Measurements from ENCODE around the gene MPPE1. TPM values are rescaled to one million over a fixed set of nuclear protein-coding genes. Genes with fewer than 3 reads are reported as not detected.

The MPPE1 gene
- polyA plus RNA-seq, 1 experiment, result 21.9 TPM

GRCh38 chr18:11889284-11889683, 18.8 kb downstream of the MPPE1 start:
- no peak for DNase-seq (ENCODE audit: low read depth, low spot score)
- CTCF ChIA-PET, result interaction anchor here (0.7 to 0.9 kb wide), 2 partner anchors 106 to 234 kb away, joined by 4 read pairs; no protein-coding TSS in a partner anchor
- POLR2A ChIA-PET, result no interaction called here

GRCh38 chr18:11888726-11889125, 19.4 kb downstream of the MPPE1 start:
- Histone ChIP-seq H3K4me3 (ENCODE audit: low read depth, low read length) (no peak overlapping the region), H3K27me3 (ENCODE audit: control insufficient read depth, insufficient read depth, low read length) (no peaks in the 10 kb centered on the region), H3K9me3 (ENCODE audit: control insufficient read depth, insufficient read depth, low read length) (no peaks in the 10 kb centered on the region), H3K27ac (ENCODE audit: low read depth, low read length) (no peak overlapping the region)
- no peak for TF ChIP-seq CTCF (IDR thresholded peaks at IDR 0.05; ENCODE audit: low read depth, low read length)
- DNase-seq (ENCODE audit: low read depth, low spot score), result no peak
- POLR2A ChIA-PET, result no interaction called here
- CTCF ChIA-PET, result interaction anchor here (0.7 to 0.9 kb wide), 2 partner anchors 106 to 233 kb away, joined by 4 read pairs; no protein-coding TSS in a partner anchor

More at GRCh38 chr18:11889284-11889683, 18.8 kb downstream of the MPPE1 start:
- Histone ChIP-seq H3K9me3 (ENCODE audit: control insufficient read depth, insufficient read depth, low read length) (no peaks in the 10 kb centered on the region), H3K4me3 (ENCODE audit: low read depth, low read length) (no peak overlapping the region), H3K27ac (ENCODE audit: low read depth, low read length) (no peak overlapping the region), H3K27me3 (ENCODE audit: control insufficient read depth, insufficient read depth, low read length) (no peaks in the 10 kb centered on the region)
- no peak for TF ChIP-seq CTCF (IDR thresholded peaks at IDR 0.05; ENCODE audit: low read depth, low read length)

- POLR2A ChIA-PET, result interaction anchor here (0.6 kb wide), 1 partner anchor 157 kb away, joined by 4 read pairs; no protein-coding TSS in a partner anchor
- no peak for TF ChIP-seq CTCF (IDR thresholded peaks at IDR 0.05; ENCODE audit: low read depth, low read length)
- Histone ChIP-seq H3K27ac (ENCODE audit: low read depth, low read length) (no peak overlapping the region), H3K9me3 (ENCODE audit: control insufficient read depth, insufficient read depth, low read length) (no peaks in the 10 kb centered on the region), H3K27me3 (ENCODE audit: control insufficient read depth, insufficient read depth, low read length) (no peaks in the 10 kb centered on the region), H3K4me3 (ENCODE audit: low read depth, low read length) (no peak overlapping the region)
- CTCF ChIA-PET, result interaction anchor here (0.5 to 0.8 kb wide), 2 partner anchors 17 to 384 kb away, joined by 3 read pairs; no protein-coding TSS in a partner anchor
- no peak for DNase-seq (ENCODE audit: low read depth, low spot score)
These were observed 20.6 kb downstream of the MPPE1 start for GRCh38 chr18:11887328-11888128.

GRCh38 chr18:11886577-11887110, 21.5 kb downstream of the MPPE1 start:
- Histone ChIP-seq H3K4me3 (ENCODE audit: low read depth, low read length) (no peak overlapping the region), H3K27me3 (ENCODE audit: control insufficient read depth, insufficient read depth, low read length) (no peaks in the 10 kb centered on the region), H3K27ac (ENCODE audit: low read depth, low read length) (no peak overlapping the region), H3K9me3 (ENCODE audit: control insufficient read depth, insufficient read depth, low read length) (no peaks in the 10 kb centered on the region)
- no peak for DNase-seq (ENCODE audit: low read depth, low spot score)
- POLR2A ChIA-PET, result interaction anchor here (0.6 kb wide), 1 partner anchor 156 kb away, joined by 4 read pairs; no protein-coding TSS in a partner anchor
- CTCF ChIA-PET, result interaction anchor here (0.8 kb wide), 1 partner anchor 385 kb away, joined by 3 read pairs; no protein-coding TSS in a partner anchor
- TF ChIP-seq CTCF (IDR thresholded peaks at IDR 0.05; ENCODE audit: low read depth, low read length), result no peak
